SK-N-MC (cell line): Measurements from ENCODE around the gene SLC29A1.

Experiments
- EZH2 ChIP-seq: fragments of 200-600 bp; sonication (generic); IDR thresholded peaks from one replicate; pipeline ENCODE4 v1.6.1; 2017; ENCODE audit warnings: antibody characterized with exemption
- FOXP2 ChIP-seq: optimal IDR thresholded peaks from 2 replicates; pipeline ENCODE3; 2011; ENCODE audit warnings: mild to moderate bottlenecking, moderate library complexity; ENCODE audit not compliant: insufficient read depth; ENCODE audit errors: extremely low read length, control extremely low read depth
- POLR2AphosphoS5 ChIP-seq: IDR thresholded peaks from 2 replicates; pipeline ENCODE4 v1.6.1; 2012; ENCODE audit warnings: mild to moderate bottlenecking, low read depth, low read length, borderline replicate concordance

- TF ChIP-seq EZH2 (no peak), POLR2AphosphoS5 (no peak), FOXP2 (no peak)
Measured at GRCh38 chr6:44228433-44228832, 5.0 kb downstream of the SLC29A1 start.
